NCI-H524 treated with DMSO at 0.1 percent for 48 hours (cell line): ENCODE data around the gene RBM20.
A peak's percentile ranks its signal among the peaks of the same experiment; 100 is the strongest.
"Not testable (repeated sequence)": the region's sequence is repeated elsewhere in the genome, so short reads cannot be mapped to it uniquely, and the experiment has no call there.

ENCODE experiments used
- DNase-seq: peaks from one replicate; lab custom pipeline; 2025; lab: John Stamatoyannopoulos, UW

RBM20 gene

GRCh38 chr10:110706690-110707098, 62.6 kb downstream of the RBM20 start:
- no peak for DNase-seq

GRCh38 chr10:110708776-110709443, 64.8 kb downstream of the RBM20 start:
- no peak for DNase-seq

- no peak for DNase-seq
Measured at GRCh38 chr10:110709444-110709828, 65.3 kb downstream of the RBM20 start.

- DNase-seq = no peak
Measured at GRCh38 chr10:110709964-110710587, 65.9 kb downstream of the RBM20 start.

GRCh38 chr10:110710621-110711020, 66.5 kb downstream of the RBM20 start:
- DNase-seq = no peak

GRCh38 chr10:110711382-110711781, 67.2 kb downstream of the RBM20 start:
- no peak for DNase-seq

GRCh38 chr10:110714356-110714755, 70.2 kb downstream of the RBM20 start:
- no peak for DNase-seq

- peak; percentile 36 for DNase-seq
Measured at GRCh38 chr10:110717781-110718589, 73.8 kb downstream of the RBM20 start.

GRCh38 chr10:110721406-110722038, 77.4 kb downstream of the RBM20 start:
- DNase-seq = no peak

- DNase-seq = no peak
Measured at GRCh38 chr10:110723224-110723891, 79.2 kb downstream of the RBM20 start.

GRCh38 chr10:110724116-110724921, 80.2 kb downstream of the RBM20 start:
- no peak for DNase-seq

GRCh38 chr10:110724937-110725336, 80.8 kb downstream of the RBM20 start:
- DNase-seq = no peak

GRCh38 chr10:110725801-110726630, 81.9 kb downstream of the RBM20 start:
- DNase-seq = peak; percentile 4

GRCh38 chr10:110727785-110728184, 83.6 kb downstream of the RBM20 start:
- DNase-seq = not testable (repeated sequence)

GRCh38 chr10:110730345-110731050, 86.4 kb downstream of the RBM20 start:
- no peak for DNase-seq

GRCh38 chr10:110733218-110733952, 89.2 kb downstream of the RBM20 start:
- DNase-seq = no peak

- no peak for DNase-seq
Measured at GRCh38 chr10:110735620-110736027, 91.5 kb downstream of the RBM20 start.

GRCh38 chr10:110737886-110738634, 93.9 kb downstream of the RBM20 start:
- DNase-seq = no peak
